HG03045 (cell line): Measurements from ENCODE around the gene RNF180.
"Not testable (repeated sequence)": the region's sequence is repeated elsewhere in the genome, so short reads cannot be mapped to it uniquely, and the experiment has no call there.

Experiments
- ATAC-seq: cut with Tn5 transposase; IDR thresholded peaks from one replicate; pipeline ENCODE4 v1.9.1; 2021; ENCODE audit warnings: mild to moderate bottlenecking, moderate library complexity; ENCODE audit not compliant: unreplicated experiment

RNF180 gene

GRCh38 chr5:64344501-64344900 lies 178.9 kb downstream of the RNF180 start:
- no peak for ATAC-seq

DNA sequence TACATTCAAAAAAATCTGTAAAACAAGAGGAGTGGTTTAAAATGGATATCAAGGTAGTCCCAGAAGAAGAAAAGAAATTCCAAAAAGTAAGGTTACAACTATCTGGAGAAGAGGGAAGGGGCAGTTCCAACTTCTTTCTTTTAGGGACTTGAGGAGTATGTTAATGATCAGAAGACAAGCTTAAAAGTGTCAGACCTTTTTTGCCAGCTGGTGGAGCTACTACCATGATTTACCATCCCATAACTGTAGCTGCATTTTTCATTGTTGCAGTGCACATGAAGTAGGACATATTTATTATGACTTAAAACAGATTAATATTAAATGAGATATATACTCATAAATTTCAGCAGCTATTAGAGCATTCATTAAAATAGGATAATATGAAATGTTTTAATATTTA lies 181.7 kb downstream of the RNF180 start:
- no peak for ATAC-seq

- ATAC-seq, result no peak
Observed at GRCh38 chr5:64364426-64364825, 198.8 kb downstream of the RNF180 start.

- peak; percentile 64 for ATAC-seq
Observed at GRCh38 chr5:64384765-64385164, 219.1 kb downstream of the RNF180 start.

DNA sequence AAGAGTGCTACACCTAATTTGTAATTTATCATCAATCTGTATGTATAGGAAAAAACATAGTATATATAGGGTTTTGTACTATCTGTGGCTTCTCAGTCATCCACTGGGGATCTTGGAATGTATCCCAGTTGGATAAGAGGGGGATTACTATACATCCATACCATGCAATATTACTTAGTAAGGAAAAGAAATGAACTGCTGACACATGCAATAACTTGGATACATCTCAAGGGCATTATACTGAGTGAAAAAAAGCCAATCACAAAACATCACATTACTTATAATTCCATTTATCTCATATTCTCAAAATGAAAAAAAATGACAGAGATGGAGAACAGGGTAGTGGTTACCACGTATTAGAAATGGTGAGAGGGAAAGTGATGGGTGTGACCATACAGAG lies 231.9 kb downstream of the RNF180 start:
- ATAC-seq, result no peak

DNA sequence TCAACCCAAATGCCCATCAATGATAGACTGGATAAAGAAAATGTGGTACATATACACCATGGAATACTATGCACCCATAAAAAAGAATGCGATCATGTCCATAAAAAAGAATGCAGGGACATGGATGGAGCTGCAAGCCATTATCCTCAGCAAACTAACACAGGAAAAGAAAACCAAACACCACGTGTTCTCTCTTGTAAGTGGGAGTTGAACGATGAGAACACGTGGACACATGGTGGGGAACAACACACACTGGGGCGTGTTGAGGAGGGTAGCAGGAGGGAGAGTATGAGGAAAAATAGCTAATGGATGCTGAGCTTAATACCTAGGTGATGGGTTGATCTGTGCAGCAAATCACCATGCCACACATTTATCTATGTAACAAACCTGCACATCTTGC lies 233.1 kb downstream of the RNF180 start:
- not testable (repeated sequence) for ATAC-seq

- not testable (repeated sequence) for ATAC-seq
Observed at GRCh38 chr5:64407103-64407825, 241.6 kb downstream of the RNF180 start.

DNA sequence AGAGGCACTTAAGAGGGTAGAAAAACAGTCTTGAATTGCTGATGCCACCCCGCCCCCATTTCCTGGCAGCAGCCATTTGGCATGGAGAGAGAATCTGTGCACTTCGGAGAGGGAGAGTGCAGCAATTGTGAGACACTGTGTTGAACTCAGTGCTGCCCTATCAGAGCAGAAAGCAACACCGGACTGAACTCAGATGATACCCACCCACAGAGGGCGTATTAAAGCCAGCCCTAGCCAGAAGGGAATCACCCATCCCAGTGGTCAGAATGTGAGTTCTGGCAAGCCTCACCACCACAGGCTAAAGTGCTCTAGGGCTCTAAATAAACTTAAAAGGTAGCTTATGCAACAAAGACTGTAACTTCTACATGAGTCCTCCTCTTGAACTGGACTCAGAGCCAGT lies 251.7 kb downstream of the RNF180 start:
- ATAC-seq, result no peak

DNA sequence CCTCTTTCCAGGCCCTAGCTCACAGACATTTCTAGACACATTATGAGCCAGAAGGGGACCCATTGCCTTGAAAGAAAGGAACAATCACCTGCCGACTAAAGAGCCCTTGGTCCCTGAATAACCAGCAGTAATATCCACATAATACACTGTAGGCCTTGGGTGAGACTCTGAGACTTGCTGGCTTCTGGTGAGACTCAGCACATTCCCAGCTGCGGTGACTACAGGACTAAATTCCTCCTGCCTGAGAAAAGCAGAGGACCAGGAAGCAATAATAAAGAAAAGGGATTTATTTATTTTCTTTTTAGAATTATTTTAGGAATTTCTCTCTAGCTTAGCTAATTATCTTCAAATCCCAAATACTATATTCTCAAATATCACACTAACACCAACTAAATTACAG lies 252.4 kb downstream of the RNF180 start:
- no peak for ATAC-seq
